OCI-LY3 (cell line): ENCODE measurements around the gene XRCC6.

Experiments
- EZH2phosphoT487 ChIP-seq: fragments of 200-600 bp; shearing (Covaris generic); IDR thresholded peaks from 2 replicates; pipeline ENCODE4 v1.6.1; 2018; ENCODE audit warnings: antibody characterized with exemption, mixed run types, low read depth
- TF ChIP-seq, protein P1 (sequence below): fragments of 200-600, 300-600 bp; sonication (generic); IDR thresholded peaks from 2 replicates; pipeline ENCODE4 v1.5.1; 2014; ENCODE audit warnings: antibody characterized with exemption, low read length, low read depth

DNA sequence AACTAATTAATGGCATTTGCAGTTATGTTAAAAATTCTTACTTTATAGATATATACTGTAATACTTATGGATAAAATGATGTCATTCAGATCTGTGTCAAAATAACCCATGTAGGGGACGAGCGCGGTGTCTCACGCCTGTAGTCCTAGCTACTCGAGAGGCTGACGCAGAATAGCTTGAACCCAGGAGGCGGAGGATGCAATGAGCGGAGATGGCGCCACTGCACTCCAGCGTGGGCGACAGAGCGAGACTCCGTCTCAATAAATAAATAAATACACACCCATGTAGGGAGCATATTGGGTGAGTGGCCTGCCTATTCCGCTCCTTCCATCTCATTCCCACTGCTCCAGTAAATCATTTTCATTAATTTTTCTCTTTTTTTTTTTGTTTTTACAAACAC is 60.5 kb downstream of the XRCC6 start:
- TF ChIP-seq, protein P1, sequence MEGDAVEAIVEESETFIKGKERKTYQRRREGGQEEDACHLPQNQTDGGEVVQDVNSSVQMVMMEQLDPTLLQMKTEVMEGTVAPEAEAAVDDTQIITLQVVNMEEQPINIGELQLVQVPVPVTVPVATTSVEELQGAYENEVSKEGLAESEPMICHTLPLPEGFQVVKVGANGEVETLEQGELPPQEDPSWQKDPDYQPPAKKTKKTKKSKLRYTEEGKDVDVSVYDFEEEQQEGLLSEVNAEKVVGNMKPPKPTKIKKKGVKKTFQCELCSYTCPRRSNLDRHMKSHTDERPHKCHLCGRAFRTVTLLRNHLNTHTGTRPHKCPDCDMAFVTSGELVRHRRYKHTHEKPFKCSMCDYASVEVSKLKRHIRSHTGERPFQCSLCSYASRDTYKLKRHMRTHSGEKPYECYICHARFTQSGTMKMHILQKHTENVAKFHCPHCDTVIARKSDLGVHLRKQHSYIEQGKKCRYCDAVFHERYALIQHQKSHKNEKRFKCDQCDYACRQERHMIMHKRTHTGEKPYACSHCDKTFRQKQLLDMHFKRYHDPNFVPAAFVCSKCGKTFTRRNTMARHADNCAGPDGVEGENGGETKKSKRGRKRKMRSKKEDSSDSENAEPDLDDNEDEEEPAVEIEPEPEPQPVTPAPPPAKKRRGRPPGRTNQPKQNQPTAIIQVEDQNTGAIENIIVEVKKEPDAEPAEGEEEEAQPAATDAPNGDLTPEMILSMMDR = no peak
- no peak for TF ChIP-seq EZH2phosphoT487
